HG02943 (cell line): ENCODE measurements around the gene ZNF319.

Experiments used
- ATAC-seq: cut with Tn5 transposase; IDR thresholded peaks from one replicate; pipeline ENCODE4 v1.9.1; 2021; ENCODE audit warnings: mild to moderate bottlenecking, low read depth, moderate library complexity; ENCODE audit not compliant: unreplicated experiment

ZNF319 gene

GRCh38 chr16:58037365-58038057 lies 37.0 kb upstream of the ZNF319 start:
- ATAC-seq, result no peak

- no peak for ATAC-seq
These were observed 36.5 kb upstream of the ZNF319 start for GRCh38 chr16:58036943-58037342.

GRCh38 chr16:58035356-58036170 lies 35.1 kb upstream of the ZNF319 start:
- ATAC-seq, result no peak

- ATAC-seq, result no peak
These were observed 34.3 kb upstream of the ZNF319 start for GRCh38 chr16:58034774-58035173.

GRCh38 chr16:58034128-58034685 lies 33.7 kb upstream of the ZNF319 start:
- no peak for ATAC-seq

GRCh38 chr16:58032710-58033293 lies 32.3 kb upstream of the ZNF319 start:
- no peak for ATAC-seq

GRCh38 chr16:58031016-58031800 lies 30.7 kb upstream of the ZNF319 start:
- no peak for ATAC-seq

GRCh38 chr16:58030136-58030840 lies 29.8 kb upstream of the ZNF319 start:
- ATAC-seq, result no peak

- no peak for ATAC-seq
These were observed 28.9 kb upstream of the ZNF319 start for GRCh38 chr16:58029410-58029809.

- ATAC-seq, result no peak
These were observed 28.1 kb upstream of the ZNF319 start for GRCh38 chr16:58028541-58029070.

- no peak for ATAC-seq
These were observed 27.5 kb upstream of the ZNF319 start for GRCh38 chr16:58027916-58028455.

- no peak for ATAC-seq
These were observed 26.9 kb upstream of the ZNF319 start for GRCh38 chr16:58027161-58027915.

GRCh38 chr16:58026705-58027160 lies 26.3 kb upstream of the ZNF319 start:
- no peak for ATAC-seq

- no peak for ATAC-seq
These were observed 25.8 kb upstream of the ZNF319 start for GRCh38 chr16:58026139-58026704.

GRCh38 chr16:58025351-58026138 lies 25.1 kb upstream of the ZNF319 start, which contains the start of gene MMP15:
Gene MMP15 (plus strand): TSS chr16:58025754. CDS start chr16:58026351, 597 bp downstream.
- ATAC-seq, result no peak

- ATAC-seq, result no peak
These were observed 24.2 kb upstream of the ZNF319 start for GRCh38 chr16:58024486-58025350.
